Natural killer cell (primary cell): ENCODE data around the gene NHS. TPM values are rescaled to one million over a fixed set of nuclear protein-coding genes. Genes with fewer than 3 reads are reported as not detected.

ENCODE experiments used
- ATAC-seq, 3 donors: fragments of 150-1000 bp in 2 of 3; fragments of 200-7000 bp in 1 of 3; cut with Tn5 transposase; 1 replicate in 1 of 3; 2 replicates in 2 of 3; pipeline ENCODE4 v1.10.0; 2021; ENCODE audit warnings: mild to moderate bottlenecking in 2 of 3, moderate library complexity in 2 of 3
- DNase-seq, 2 donors: peaks; one replicate each; pipeline versions ENCODE4 v3.0.0 to v3.0.0-alpha.2; 2013 to 2021; ENCODE audit warnings: mixed read lengths in 1 of 2
- H3K27ac ChIP-seq: one replicate; pipeline ENCODE4 v1.5.1; 2013; ENCODE audit warnings: mild to moderate bottlenecking, low read length
- H3K27me3 ChIP-seq: one replicate; pipeline ENCODE4 v1.6.1; 2013; ENCODE audit warnings: low read length; ENCODE audit not compliant: control insufficient read depth, insufficient read depth
- H3K36me3 ChIP-seq: one replicate; pipeline ENCODE4 v1.6.1; 2013; ENCODE audit warnings: low read length; ENCODE audit not compliant: control insufficient read depth, insufficient read depth
- H3K4me1 ChIP-seq: one replicate; pipeline ENCODE4 v1.6.1; 2013; ENCODE audit warnings: low read length; ENCODE audit not compliant: control insufficient read depth, insufficient read depth
- H3K4me3 ChIP-seq: one replicate; pipeline ENCODE4 v1.5.1; 2013; ENCODE audit warnings: low read length
- H3K9me3 ChIP-seq: one replicate; pipeline ENCODE4 v1.6.1; 2013; ENCODE audit warnings: low read length; ENCODE audit not compliant: control insufficient read depth, insufficient read depth
- H3K27ac Mint-ChIP-seq, 2 donors: one replicate each; pipeline ENCODE4 v1.8.0; 2022; ENCODE audit warnings: mild to moderate bottlenecking in 2 of 2, mixed read lengths in 2 of 2, moderate library complexity in 1 of 2
- H3K27me3 Mint-ChIP-seq, 2 donors: one replicate each; pipeline ENCODE4 v1.8.0; 2022; ENCODE audit warnings: low read depth in 2 of 2, mixed read lengths in 2 of 2
- H3K36me3 Mint-ChIP-seq: one replicate; pipeline ENCODE4 v1.8.0; 2022; ENCODE audit warnings: mixed read lengths
- H3K4me1 Mint-ChIP-seq, 2 donors: one replicate each; pipeline ENCODE4 v1.8.0; 2022; ENCODE audit warnings: mixed read lengths in 2 of 2
- H3K4me3 Mint-ChIP-seq: one replicate; pipeline ENCODE4 v1.8.0; 2022; ENCODE audit warnings: mild to moderate bottlenecking, moderate library complexity, mixed read lengths
- H3K9me3 Mint-ChIP-seq, 2 donors: one replicate each; pipeline ENCODE4 v1.8.0; 2022; ENCODE audit warnings: mixed read lengths in 2 of 2
- WGBS: methylation state at CpG from one replicate; pipeline ENCODE4 v1.1.7; 2013; ENCODE audit warnings: missing lambda C conversion rate; ENCODE audit not compliant: insufficient coverage; 5-methylcytosine and 5-hydroxymethylcytosine counted together
- intact Hi-C: fragments of 100-400 bp; cut with micrococcal nuclease; formaldehyde crosslinking; loops from one replicate; pipeline ENCODE4 v1.14.2; 2022
- total RNA-seq, 4 donors: library from RNA; stranded (reverse); fragments of 120-200 nt in 1 of 4; gene quantifications; one replicate each; pipeline versions ENCODE4 v1.2.3 to v1.2.4, GENCODE V29; 2013 to 2022
- TF ChIP-seq, protein P1 (sequence below): fragments of 200-600 bp; IDR thresholded peaks from one replicate; pipeline ENCODE4 v1.8.0; 2022; ENCODE audit warnings: antibody characterized with exemption

The NHS gene
- total RNA-seq, 3 donors from 2014 or later (not counting 1 experiment from before 2014, with no cell fraction given): 0.05 to 0.28 TPM; not detected in 1

GRCh38 chrX:17435476-17435875 is 60.5 kb downstream of the NHS start:
- no peaks in the 10 kb centered on the region for H3K27me3 ChIP-seq
- WGBS: 73% methylated on average over 4 of the region's 4 CpGs
- intact Hi-C loops: no loop called here
- H3K27ac ChIP-seq: no peak overlapping the region
- no peaks in the 10 kb centered on the region for H3K36me3 Mint-ChIP-seq
- H3K9me3 ChIP-seq: no peaks in the 10 kb centered on the region
- H3K9me3 Mint-ChIP-seq: no peaks in the 10 kb centered on the region
- TF ChIP-seq, protein P1, sequence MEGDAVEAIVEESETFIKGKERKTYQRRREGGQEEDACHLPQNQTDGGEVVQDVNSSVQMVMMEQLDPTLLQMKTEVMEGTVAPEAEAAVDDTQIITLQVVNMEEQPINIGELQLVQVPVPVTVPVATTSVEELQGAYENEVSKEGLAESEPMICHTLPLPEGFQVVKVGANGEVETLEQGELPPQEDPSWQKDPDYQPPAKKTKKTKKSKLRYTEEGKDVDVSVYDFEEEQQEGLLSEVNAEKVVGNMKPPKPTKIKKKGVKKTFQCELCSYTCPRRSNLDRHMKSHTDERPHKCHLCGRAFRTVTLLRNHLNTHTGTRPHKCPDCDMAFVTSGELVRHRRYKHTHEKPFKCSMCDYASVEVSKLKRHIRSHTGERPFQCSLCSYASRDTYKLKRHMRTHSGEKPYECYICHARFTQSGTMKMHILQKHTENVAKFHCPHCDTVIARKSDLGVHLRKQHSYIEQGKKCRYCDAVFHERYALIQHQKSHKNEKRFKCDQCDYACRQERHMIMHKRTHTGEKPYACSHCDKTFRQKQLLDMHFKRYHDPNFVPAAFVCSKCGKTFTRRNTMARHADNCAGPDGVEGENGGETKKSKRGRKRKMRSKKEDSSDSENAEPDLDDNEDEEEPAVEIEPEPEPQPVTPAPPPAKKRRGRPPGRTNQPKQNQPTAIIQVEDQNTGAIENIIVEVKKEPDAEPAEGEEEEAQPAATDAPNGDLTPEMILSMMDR: no peak
- H3K36me3 ChIP-seq: no peaks in the 10 kb centered on the region
- no peak for ATAC-seq
- H3K4me1 ChIP-seq: no peaks in the 10 kb centered on the region
- H3K4me1 Mint-ChIP-seq: no peaks in the 10 kb centered on the region
- no peak overlapping the region for H3K4me3 Mint-ChIP-seq
- no peak overlapping the region for H3K4me3 ChIP-seq
- H3K27me3 Mint-ChIP-seq: no peaks in the 10 kb centered on the region
- no peak overlapping the region for H3K27ac Mint-ChIP-seq
- no peak for DNase-seq

DNA sequence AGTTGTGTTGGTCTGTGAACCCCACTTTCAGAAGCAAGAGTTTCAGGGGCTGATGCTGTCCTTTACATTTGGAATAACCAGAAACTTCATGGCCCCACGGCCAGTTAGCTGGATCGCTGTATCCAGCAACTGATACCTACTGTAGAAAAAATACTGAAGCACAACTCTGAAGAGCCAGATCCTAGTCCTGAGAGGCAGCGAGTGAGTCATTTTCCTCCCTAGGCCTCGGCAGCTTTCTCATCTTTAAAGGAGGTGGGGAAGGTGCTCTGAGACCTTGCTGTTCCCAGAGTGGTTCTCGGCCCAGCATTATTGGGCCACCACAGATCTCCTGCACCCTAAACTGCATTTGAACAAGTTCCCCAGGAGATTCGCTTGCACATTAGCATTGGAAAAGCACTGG is 63.2 kb downstream of the NHS start:
- 84% methylated on average over 4 of the region's 6 CpGs for WGBS
- no peaks in the 10 kb centered on the region for H3K9me3 Mint-ChIP-seq
- ATAC-seq: no peak

DNA sequence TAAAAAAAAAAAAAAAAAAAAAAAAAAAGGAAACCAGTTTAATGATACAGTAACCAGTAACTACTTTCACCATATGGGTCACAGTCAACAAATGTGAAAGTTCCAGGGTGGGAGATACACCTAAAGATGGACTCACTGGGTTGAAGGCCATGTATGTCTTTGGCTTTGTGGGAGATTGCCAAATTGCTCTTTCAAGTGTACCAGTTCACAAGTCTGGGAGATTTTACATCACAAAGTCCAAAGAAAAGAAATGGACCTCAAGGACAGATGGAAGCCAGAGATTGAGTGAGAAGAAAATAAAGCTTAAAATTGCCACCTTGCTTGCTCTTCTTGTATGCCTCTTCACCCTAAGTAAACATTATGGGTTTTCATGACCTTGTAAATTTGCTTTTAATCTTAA is 65.3 kb downstream of the NHS start:
- TF ChIP-seq, protein P1: no peak
- H3K36me3 Mint-ChIP-seq: no peaks in the 10 kb centered on the region
- H3K9me3 Mint-ChIP-seq: no peaks in the 10 kb centered on the region
- ATAC-seq: no peak
- H3K4me3 Mint-ChIP-seq: no peak overlapping the region
- no peaks in the 10 kb centered on the region for H3K9me3 ChIP-seq
- no peaks in the 10 kb centered on the region for H3K4me1 ChIP-seq
- H3K36me3 ChIP-seq: no peaks in the 10 kb centered on the region
- H3K27ac Mint-ChIP-seq: no peak overlapping the region
- no peaks in the 10 kb centered on the region for H3K4me1 Mint-ChIP-seq
- no peak overlapping the region for H3K27ac ChIP-seq
- no peak overlapping the region for H3K4me3 ChIP-seq
- intact Hi-C loops: no loop called here
- H3K27me3 ChIP-seq: no peaks in the 10 kb centered on the region
- DNase-seq: no peak
- H3K27me3 Mint-ChIP-seq: no peaks in the 10 kb centered on the region

More for the DNA sequence above, 63.2 kb downstream of the NHS start:
- Histone ChIP-seq H3K9me3 (no peaks in the 10 kb centered on the region), H3K4me3 (no peak overlapping the region), H3K36me3 (no peaks in the 10 kb centered on the region), H3K27me3 (no peaks in the 10 kb centered on the region), H3K4me1 (no peaks in the 10 kb centered on the region), H3K27ac (no peak overlapping the region)
- intact Hi-C loops: no loop called here
- H3K4me1 Mint-ChIP-seq: no peaks in the 10 kb centered on the region
- TF ChIP-seq, protein P1: no peak
- no peaks in the 10 kb centered on the region for H3K36me3 Mint-ChIP-seq
- no peak overlapping the region for H3K4me3 Mint-ChIP-seq
- DNase-seq: no peak
- H3K27me3 Mint-ChIP-seq: no peaks in the 10 kb centered on the region
- H3K27ac Mint-ChIP-seq: no peak overlapping the region

DNA sequence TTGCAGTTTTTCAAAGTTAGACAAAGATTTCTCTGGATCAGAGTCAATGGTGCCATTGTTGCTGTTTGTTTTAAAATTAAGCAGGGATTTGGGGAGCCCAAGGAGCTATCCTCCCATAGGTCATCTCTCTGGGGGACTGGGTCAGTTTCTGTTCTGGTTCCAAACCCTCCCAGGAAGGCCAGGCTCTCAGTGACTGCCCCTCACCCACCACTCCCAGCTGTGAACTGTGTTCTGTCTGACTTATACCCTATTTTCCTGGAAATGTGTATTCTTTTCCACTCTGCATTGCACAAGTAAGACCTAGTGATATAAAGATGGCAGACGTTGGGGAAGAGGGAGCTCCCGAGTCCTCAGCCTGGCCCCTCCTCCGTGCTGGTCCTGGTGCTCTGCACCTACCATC is 65.8 kb downstream of the NHS start:
- no peaks in the 10 kb centered on the region for H3K36me3 Mint-ChIP-seq
- H3K9me3 Mint-ChIP-seq: no peaks in the 10 kb centered on the region
- Histone ChIP-seq H3K27ac (no peak overlapping the region), H3K4me1 (no peaks in the 10 kb centered on the region), H3K9me3 (no peaks in the 10 kb centered on the region), H3K27me3 (no peaks in the 10 kb centered on the region), H3K36me3 (no peaks in the 10 kb centered on the region), H3K4me3 (no peak overlapping the region)
- ATAC-seq (no peak), DNase-seq (no peak)
- 88% methylated on average over 1 of the region's 3 CpGs for WGBS
- no peak overlapping the region for H3K27ac Mint-ChIP-seq
- no peaks in the 10 kb centered on the region for H3K27me3 Mint-ChIP-seq
- TF ChIP-seq, protein P1: no peak
- intact Hi-C loops: no loop called here
- no peak overlapping the region for H3K4me3 Mint-ChIP-seq
- no peaks in the 10 kb centered on the region for H3K4me1 Mint-ChIP-seq
